Psoas muscle (tissue), 8 donors: ENCODE results near the gene CD44. TPM values are rescaled to one million over a fixed set of nuclear protein-coding genes. Genes with fewer than 3 reads are reported as not detected.
"Not testable (repeated sequence)": the region's sequence is repeated elsewhere in the genome, so short reads cannot be mapped to it uniquely, and the experiment has no call there.

ENCODE experiments used
- ATAC-seq, 4 donors: fragments of 200-7000 bp; cut with Tn5 transposase; one replicate each; pipeline ENCODE4 v1.9.1; 2020; ENCODE audit warnings: moderate library complexity in 3 of 4, mild to moderate bottlenecking in 2 of 4
- DNase-seq, 2 donors: peaks; one replicate each; pipeline ENCODE4 v3.0.0-alpha.2; 2020
- H3K27ac ChIP-seq: fragments of 200-600 bp; one replicate; pipeline ENCODE4 v1.8.0; 2022
- H3K27me3 ChIP-seq, 3 donors: fragments of 200-600 bp in 1 of 3; one replicate each; pipeline versions ENCODE4 v1.6.1 to v1.8.0; 2013 to 2022; ENCODE audit warnings: low read length in 2 of 3, mild to moderate bottlenecking in 2 of 3, moderate library complexity in 1 of 3; ENCODE audit not compliant: insufficient read depth in 3 of 3
- H3K36me3 ChIP-seq, 2 donors: fragments of 200-600 bp in 1 of 2; one replicate each; pipeline versions ENCODE4 v1.6.1 to v1.8.0; 2013 to 2022; ENCODE audit warnings: low read depth in 1 of 2, mild to moderate bottlenecking in 1 of 2, moderate library complexity in 1 of 2; ENCODE audit not compliant: insufficient read depth in 1 of 2
- H3K4me1 ChIP-seq: fragments of 200-600 bp; one replicate; pipeline ENCODE4 v1.8.0; 2022
- H3K4me3 ChIP-seq: fragments of 200-600 bp; one replicate; pipeline ENCODE4 v1.8.0; 2022; ENCODE audit warnings: mild to moderate bottlenecking
- H3K9me3 ChIP-seq: fragments of 200-600 bp; one replicate; pipeline ENCODE4 v1.8.0; 2022
- WGBS, 3 donors: extraction: QIAGEN DNeasy Blood & Tissue Kit; methylation state at CpG; one replicate each; pipeline versions ENCODE4 v1.1.6 to v1.1.7; 2013; 5-methylcytosine and 5-hydroxymethylcytosine counted together
- intact Hi-C, 2 donors: fragments of 100-400 bp; cut with DNase I; formaldehyde crosslinking; loops; one replicate each; pipeline versions ENCODE4 v1.11.0 to v1.14.2; 2022
- polyA plus RNA-seq, 3 donors: library from polyadenylated mRNA; stranded (reverse); fragments of 200-250 nt; gene quantifications; one replicate each; pipeline ENCODE4 v1.2.3, GENCODE V29; 2013
- total RNA-seq, 4 donors: library from RNA; stranded (reverse); fragmentation: NEBNext Ultra II Directional in 2 of 4; extraction: Animal tissue kit (Norgen Biotek cat#: 25700) in 2 of 4; gene quantifications; one replicate each; pipeline versions ENCODE4 v1.2.1 to v1.2.4, GENCODE V29; 2021 to 2023
- TF ChIP-seq, protein P1 (sequence below): fragments of 200-600 bp; IDR thresholded peaks from one replicate; pipeline ENCODE4 v1.8.0; 2022; ENCODE audit warnings: antibody characterized with exemption
- donor health status: healthy with polysubstance abuse.
- donor health status: DM: no; HTN: no; CAD: no; lungs with moderate emphysema.
- donor health status: Bipolar disorder and iron deficiency.
- donor health status: healthy.
- donor health status: DM: yes; HTN: yes; CAD: no.
- donor health status: DM: no; HTN: no; CAD: no.
- donor health status: DM: no; HTN: no; CAD: no.
- donor health status: DM: yes; HTN: yes; CAD: no.

CD44 gene
- total and polyA plus RNA-seq, 7 donors, result 3.4 to 35.4 (median 23.2) TPM

DNA sequence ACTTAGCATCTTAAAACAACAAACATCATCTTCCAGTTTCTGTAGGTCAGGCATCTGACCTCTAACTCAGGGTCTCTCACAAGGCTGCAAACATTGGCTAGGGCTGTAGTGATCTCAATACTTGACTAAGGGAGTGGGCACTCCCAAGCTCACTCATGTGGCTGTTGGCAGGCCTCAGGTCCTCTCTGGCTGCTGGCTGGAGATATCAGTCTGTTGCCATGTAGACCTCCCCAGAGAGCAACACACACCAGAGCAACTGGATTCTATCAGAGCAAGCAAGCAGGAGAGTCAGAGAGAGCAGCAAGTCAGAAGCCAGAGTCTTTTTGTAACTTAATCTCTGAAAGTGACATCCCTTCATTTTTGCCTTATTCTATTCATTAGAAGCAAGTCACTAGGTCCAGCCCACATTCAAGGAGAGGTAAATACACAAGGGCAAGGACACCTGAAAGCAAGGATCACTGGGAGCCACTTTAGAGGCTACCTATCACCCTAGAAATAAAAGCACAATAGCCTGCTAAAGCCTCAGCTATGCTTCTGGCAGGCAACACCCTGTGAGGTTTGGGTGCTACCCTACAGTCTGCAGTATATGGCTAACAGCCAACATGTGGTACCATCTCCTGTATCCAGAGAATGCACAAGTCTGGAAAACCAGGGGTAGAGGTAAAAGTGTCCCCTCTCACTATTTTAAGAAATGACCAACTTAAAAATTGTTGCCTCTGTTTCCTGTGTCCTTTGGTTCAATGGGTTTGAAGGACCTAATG, 33.5 kb upstream of the CD44 start:
- ATAC-seq (no peak), DNase-seq (no peak)
- H3K27ac ChIP-seq, result no peak overlapping the region

DNA sequence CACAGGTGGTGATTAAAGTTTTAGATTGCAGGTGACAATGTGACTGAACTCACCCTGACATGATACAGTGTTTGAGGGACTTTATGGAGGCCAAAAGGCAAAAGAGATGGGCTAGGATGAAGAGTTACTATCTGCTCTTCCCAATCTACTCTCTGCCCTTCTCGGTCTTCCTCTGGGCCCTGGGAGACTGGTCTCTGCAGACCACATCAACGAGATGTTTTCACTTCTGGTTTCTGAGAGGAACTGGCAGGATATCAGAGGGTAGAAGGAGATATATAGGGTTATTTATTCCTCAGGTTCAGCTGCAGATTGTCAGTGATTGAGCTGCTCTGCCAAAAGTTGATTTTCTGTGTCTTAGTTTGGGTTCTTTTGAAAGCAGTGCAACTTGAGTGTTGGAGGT, 32.4 kb upstream of the CD44 start:
- Histone ChIP-seq H3K36me3 (no peaks in the 10 kb centered on the region), H3K4me1 (no peaks in the 10 kb centered on the region), H3K27me3 (no peaks in the 10 kb centered on the region), H3K27ac (no peak overlapping the region), H3K4me3 (no peak overlapping the region), H3K9me3 (no peaks in the 10 kb centered on the region)
- TF ChIP-seq, protein P1, sequence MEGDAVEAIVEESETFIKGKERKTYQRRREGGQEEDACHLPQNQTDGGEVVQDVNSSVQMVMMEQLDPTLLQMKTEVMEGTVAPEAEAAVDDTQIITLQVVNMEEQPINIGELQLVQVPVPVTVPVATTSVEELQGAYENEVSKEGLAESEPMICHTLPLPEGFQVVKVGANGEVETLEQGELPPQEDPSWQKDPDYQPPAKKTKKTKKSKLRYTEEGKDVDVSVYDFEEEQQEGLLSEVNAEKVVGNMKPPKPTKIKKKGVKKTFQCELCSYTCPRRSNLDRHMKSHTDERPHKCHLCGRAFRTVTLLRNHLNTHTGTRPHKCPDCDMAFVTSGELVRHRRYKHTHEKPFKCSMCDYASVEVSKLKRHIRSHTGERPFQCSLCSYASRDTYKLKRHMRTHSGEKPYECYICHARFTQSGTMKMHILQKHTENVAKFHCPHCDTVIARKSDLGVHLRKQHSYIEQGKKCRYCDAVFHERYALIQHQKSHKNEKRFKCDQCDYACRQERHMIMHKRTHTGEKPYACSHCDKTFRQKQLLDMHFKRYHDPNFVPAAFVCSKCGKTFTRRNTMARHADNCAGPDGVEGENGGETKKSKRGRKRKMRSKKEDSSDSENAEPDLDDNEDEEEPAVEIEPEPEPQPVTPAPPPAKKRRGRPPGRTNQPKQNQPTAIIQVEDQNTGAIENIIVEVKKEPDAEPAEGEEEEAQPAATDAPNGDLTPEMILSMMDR, result no peak
- DNase-seq (no peak), ATAC-seq (no peak)
- WGBS, 3 donors, result 74 to 81% (median 76%) methylated on average over 2 of the region's 2 CpGs
- intact Hi-C loops, result no loop called here

More for the DNA sequence above, 33.5 kb upstream of the CD44 start:
- no peaks in the 10 kb centered on the region for H3K36me3 ChIP-seq
- H3K27me3 ChIP-seq, result no peaks in the 10 kb centered on the region
- peaks cover 8% of the 10 kb centered on the region for H3K4me1 ChIP-seq
- H3K4me3 ChIP-seq, result no peak overlapping the region
- H3K9me3 ChIP-seq, result no peaks in the 10 kb centered on the region
- TF ChIP-seq, protein P1, result no peak
- intact Hi-C loops, result no loop called here

DNA sequence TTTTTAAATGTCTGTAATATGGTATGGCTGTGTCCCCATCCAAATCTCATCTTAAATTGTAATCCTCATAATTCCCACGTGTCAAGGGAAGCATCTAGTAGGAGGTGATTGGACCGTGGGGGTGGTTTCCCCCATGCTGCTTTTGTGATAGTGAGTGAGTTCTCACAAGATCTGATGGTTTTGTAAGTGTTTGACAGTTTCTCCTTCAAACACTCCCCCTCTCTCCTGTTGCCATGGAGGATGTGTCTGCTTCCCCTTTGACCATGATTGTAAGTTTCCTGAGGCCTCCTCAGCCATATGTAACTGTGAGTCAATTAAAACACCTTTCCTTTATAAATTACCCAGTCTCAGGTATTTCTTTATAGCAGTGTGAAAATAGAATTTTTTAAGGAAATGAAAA, 31.1 kb upstream of the CD44 start:
- H3K36me3 ChIP-seq, result no peaks in the 10 kb centered on the region
- H3K4me1 ChIP-seq, result no peaks in the 10 kb centered on the region
- H3K4me3 ChIP-seq, result no peak overlapping the region
- ATAC-seq (no peak), DNase-seq (no peak)
- no peaks in the 10 kb centered on the region for H3K9me3 ChIP-seq
- 77 to 84% (median 81%) methylated on average over 2 of the region's 2 CpGs for WGBS, 3 donors
- intact Hi-C loops, result no loop called here
- H3K27me3 ChIP-seq, result no peaks in the 10 kb centered on the region
- no peak overlapping the region for H3K27ac ChIP-seq
- TF ChIP-seq, protein P1, result no peak

DNA sequence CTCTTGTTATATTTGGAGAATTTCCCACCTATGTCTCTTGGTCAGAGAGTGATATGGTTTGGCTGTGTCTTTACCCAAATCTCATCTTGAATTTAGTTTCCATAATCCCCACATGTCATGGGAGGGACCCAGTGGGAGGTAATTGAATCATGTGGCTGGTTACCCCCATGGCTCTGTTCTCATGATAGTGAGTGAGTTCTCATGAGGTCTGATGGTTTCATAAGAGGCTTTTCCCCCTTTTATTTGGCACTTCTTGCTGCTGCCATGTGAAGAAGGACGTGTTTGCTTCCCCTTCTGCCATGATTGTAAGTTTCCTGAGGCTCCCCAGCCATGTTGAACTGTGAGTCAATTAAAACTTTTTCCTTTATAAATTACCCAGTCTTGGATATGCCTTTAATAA, 30.6 kb upstream of the CD44 start:
- H3K9me3 ChIP-seq, ATAC-seq, H3K4me1 ChIP-seq, H3K27me3 ChIP-seq, H3K36me3 ChIP-seq, H3K4me3 ChIP-seq, H3K27ac ChIP-seq, DNase-seq, intact Hi-C loops: not testable (repeated sequence)
- WGBS, 3 donors, result 83 to 88% (median 87%) methylated on average over 1 of the region's 1 CpG

DNA sequence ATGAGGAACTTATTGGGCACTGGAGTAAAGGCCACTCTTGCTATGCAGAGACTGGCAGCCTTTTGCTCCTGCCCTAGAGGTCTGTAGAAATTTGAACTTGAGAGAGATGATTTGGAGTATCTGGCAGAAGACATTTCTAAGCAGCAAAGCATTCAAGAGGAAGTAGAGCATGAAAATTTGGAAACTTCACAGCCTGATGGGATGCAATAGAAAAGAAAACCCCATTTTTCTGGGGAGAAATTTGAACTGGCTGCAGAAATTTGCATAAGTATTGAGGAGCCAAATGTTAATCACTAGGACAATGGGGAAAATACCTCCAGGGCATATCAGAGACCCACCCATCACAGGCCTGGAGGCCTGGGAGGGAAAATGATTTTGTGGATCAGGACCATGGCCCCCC, 29.9 kb upstream of the CD44 start:
- no peaks in the 10 kb centered on the region for H3K36me3 ChIP-seq
- no peaks in the 10 kb centered on the region for H3K4me1 ChIP-seq
- no peaks in the 10 kb centered on the region for H3K27me3 ChIP-seq
- H3K4me3 ChIP-seq, result no peak overlapping the region
- H3K9me3 ChIP-seq, result no peaks in the 10 kb centered on the region
- no peak overlapping the region for H3K27ac ChIP-seq
- DNase-seq, result no peak
- TF ChIP-seq, protein P1, result no peak
- no peak for ATAC-seq
- intact Hi-C loops, result no loop called here
